GM23338 (cell line): Measurements from ENCODE around the gene PIP5K1C. TPM values are rescaled to one million over a fixed set of nuclear protein-coding genes. Genes with fewer than 3 reads are reported as not detected.

Experiments
- ATAC-seq: fragments of 200-7000 bp; cut with Tn5 transposase; 3 replicates; pipeline ENCODE4 v1.9.1; 2020
- DNase-seq: peaks from one replicate; pipeline ENCODE4 v3.0.0-alpha.2; 2015; ENCODE audit warnings: low spot score
- H2AFZ ChIP-seq: fragments of 200-600 bp; sonication (generic); 2 replicates; pipeline ENCODE4 v1.8.0; 2016; ENCODE audit warnings: antibody characterized with exemption, mild to moderate bottlenecking, moderate library complexity
- H3F3A ChIP-seq: fragments of 200-600 bp; sonication (generic); replicated peaks from 2 replicates; pipeline ENCODE4 v1.8.0; 2017; ENCODE audit warnings: antibody characterized with exemption, mixed run types, low read depth
- H3K27ac ChIP-seq: fragments of 200-600 bp; sonication (generic); 2 replicates; pipeline ENCODE4 v1.6.1; 2016; ENCODE audit warnings: low read depth
- H3K27me3 ChIP-seq: fragments of 200-600 bp; sonication (generic); 2 replicates; pipeline ENCODE4 v1.8.0; 2016; ENCODE audit warnings: mild to moderate bottlenecking, mixed run types, moderate library complexity; ENCODE audit not compliant: insufficient read depth
- H3K36me3 ChIP-seq: fragments of 200-600 bp; sonication (generic); 2 replicates; pipeline ENCODE4 v1.8.0; 2016; ENCODE audit warnings: mild to moderate bottlenecking; ENCODE audit not compliant: insufficient read depth
- H3K4me1 ChIP-seq: fragments of 200-600 bp; sonication (generic); 2 replicates; pipeline ENCODE4 v1.8.0; 2016; ENCODE audit warnings: mild to moderate bottlenecking, moderate library complexity; ENCODE audit not compliant: insufficient read depth
- H3K4me2 ChIP-seq: fragments of 200-600 bp; sonication (generic); 2 replicates; pipeline ENCODE4 v1.7.1; 2017; ENCODE audit warnings: mixed run types
- H3K4me3 ChIP-seq: fragments of 200-600 bp; sonication (generic); 2 replicates; pipeline ENCODE4 v1.6.1; 2016; ENCODE audit warnings: mixed run types
- H3K79me2 ChIP-seq: fragments of 200-600 bp; sonication (generic); replicated peaks from 2 replicates; pipeline ENCODE4 v1.8.0; 2017; ENCODE audit warnings: mild to moderate bottlenecking; ENCODE audit not compliant: insufficient read depth
- H3K9me2 ChIP-seq: fragments of 200-600 bp; sonication (generic); 2 replicates; pipeline ENCODE4 v1.8.0; 2017; ENCODE audit not compliant: insufficient read depth
- H4K20me1 ChIP-seq: fragments of 200-600 bp; sonication (generic); replicated peaks from 2 replicates; pipeline ENCODE4 v1.8.0; 2017; ENCODE audit warnings: mild to moderate bottlenecking; ENCODE audit not compliant: insufficient read depth
- H3K27ac Mint-ChIP-seq: 2 replicates; pipeline ENCODE4 v1.8.0; 2020; ENCODE audit warnings: inconsistent platforms, mild to moderate bottlenecking, moderate library complexity, mixed read lengths
- H3K27me3 Mint-ChIP-seq: 3 replicates; pipeline ENCODE4 v1.8.0; 2022; ENCODE audit warnings: low read depth, mild to moderate bottlenecking, moderate library complexity, mixed read lengths, inconsistent platforms; ENCODE audit not compliant: insufficient read depth, poor library complexity
- H3K36me3 Mint-ChIP-seq: 3 replicates; pipeline ENCODE4 v1.8.0; 2021; ENCODE audit warnings: low read depth, mild to moderate bottlenecking, inconsistent platforms, moderate library complexity, mixed read lengths
- H3K4me1 Mint-ChIP-seq: 3 replicates; pipeline ENCODE4 v1.8.0; 2020; ENCODE audit warnings: mild to moderate bottlenecking, inconsistent platforms, mixed read lengths
- H3K4me3 Mint-ChIP-seq: 3 replicates; pipeline ENCODE4 v1.8.0; 2021; ENCODE audit warnings: moderate library complexity, mild to moderate bottlenecking, inconsistent platforms, mixed read lengths
- H3K9me3 Mint-ChIP-seq: 3 replicates; pipeline ENCODE4 v1.8.0; 2020; ENCODE audit warnings: moderate library complexity, mild to moderate bottlenecking, inconsistent platforms, mixed read lengths
- CREB1 ChIP-seq: fragments of 250-450 bp; sonication (Bioruptor Pico); IDR thresholded peaks from 2 replicates; pipeline ENCODE4 v1.5.0; 2020; ENCODE audit warnings: low read depth, mild to moderate bottlenecking, moderate library complexity
- EZH2 ChIP-seq: fragments of 200-600 bp; sonication (generic); IDR thresholded peaks from one replicate; pipeline ENCODE4 v1.8.0; 2017; ENCODE audit warnings: antibody characterized with exemption, mild to moderate bottlenecking, low read depth; ENCODE audit not compliant: unreplicated experiment
- EZH2phosphoT487 ChIP-seq: fragments of 200-600 bp; sonication (generic); IDR thresholded peaks from one replicate; pipeline ENCODE4 v1.8.1; 2018; ENCODE audit warnings: antibody characterized with exemption; ENCODE audit not compliant: unreplicated experiment
- JUNB ChIP-seq: IDR thresholded peaks from one replicate; pipeline ENCODE4 v1.6.1; 2016; ENCODE audit warnings: antibody characterized with exemption; ENCODE audit not compliant: unreplicated experiment
- NANOG ChIP-seq: IDR thresholded peaks from 2 replicates; pipeline ENCODE4 v1.6.1; 2016; ENCODE audit warnings: antibody characterized with exemption, borderline replicate concordance
- POLR2AphosphoS5 ChIP-seq: IDR thresholded peaks from 2 replicates; pipeline ENCODE4 v1.6.1; 2016; ENCODE audit warnings: antibody characterized with exemption, low read depth
- STAT1 ChIP-seq: IDR thresholded peaks from one replicate; pipeline ENCODE4 v1.6.1; 2016; ENCODE audit warnings: antibody characterized with exemption; ENCODE audit not compliant: unreplicated experiment
- ZNF114 ChIP-seq: fragments of 250-450 bp; sonication (Bioruptor Pico); IDR thresholded peaks from 2 replicates; pipeline ENCODE4 v1.5.0; 2020; ENCODE audit warnings: mild to moderate bottlenecking, moderate library complexity
- ZNF331 ChIP-seq: fragments of 250-450 bp; sonication (Bioruptor Pico); IDR thresholded peaks from 2 replicates; pipeline ENCODE4 v1.5.0; 2020; ENCODE audit warnings: low read depth, mild to moderate bottlenecking, moderate library complexity
- polyA plus RNA-seq: library from polyadenylated mRNA; unstranded; fragments of >200 nt; fragmentation: Nextera tagmentation; extraction: Ambion mirVana; gene quantifications from 2 replicates; pipeline ENCODE4 v1.2.1, GENCODE V29; 2016
- total RNA-seq: library from RNA; depleted of rRNA; stranded (reverse); fragments of >200 nt; shearing (Covaris generic); gene quantifications from 2 replicates; pipeline ENCODE4 v1.2.3, GENCODE V29; 2014
- TF ChIP-seq, protein P1 (sequence below), 2 experiments: fragments of 200-600 bp in 1 of 2; sonication (generic) in 1 of 2; conservative IDR thresholded peaks; 2 replicates each; pipeline versions ENCODE4 v1.5.1 to v1.6.1; 2016 to 2017; ENCODE audit warnings: antibody characterized with exemption in 2 of 2, low read depth in 2 of 2, mild to moderate bottlenecking in 2 of 2, moderate library complexity in 1 of 2
- TF ChIP-seq, protein P2 (sequence below): IDR thresholded peaks from 2 replicates; pipeline ENCODE4 v1.6.1; 2016; ENCODE audit warnings: antibody characterized with exemption
- TF ChIP-seq, protein P3 (sequence below): IDR thresholded peaks from one replicate; pipeline ENCODE4 v1.6.1; 2018; ENCODE audit warnings: antibody characterized with exemption; ENCODE audit not compliant: unreplicated experiment
- TF ChIP-seq, protein P4 (sequence below): fragments of 250-450 bp; sonication (Bioruptor Pico); IDR thresholded peaks from 2 replicates; pipeline ENCODE4 v1.5.0; 2020; ENCODE audit warnings: mild to moderate bottlenecking, moderate library complexity

The PIP5K1C gene
- total and polyA plus RNA-seq, 2 experiments from 2014 or later: 11.8 to 46.7 TPM

DNA sequence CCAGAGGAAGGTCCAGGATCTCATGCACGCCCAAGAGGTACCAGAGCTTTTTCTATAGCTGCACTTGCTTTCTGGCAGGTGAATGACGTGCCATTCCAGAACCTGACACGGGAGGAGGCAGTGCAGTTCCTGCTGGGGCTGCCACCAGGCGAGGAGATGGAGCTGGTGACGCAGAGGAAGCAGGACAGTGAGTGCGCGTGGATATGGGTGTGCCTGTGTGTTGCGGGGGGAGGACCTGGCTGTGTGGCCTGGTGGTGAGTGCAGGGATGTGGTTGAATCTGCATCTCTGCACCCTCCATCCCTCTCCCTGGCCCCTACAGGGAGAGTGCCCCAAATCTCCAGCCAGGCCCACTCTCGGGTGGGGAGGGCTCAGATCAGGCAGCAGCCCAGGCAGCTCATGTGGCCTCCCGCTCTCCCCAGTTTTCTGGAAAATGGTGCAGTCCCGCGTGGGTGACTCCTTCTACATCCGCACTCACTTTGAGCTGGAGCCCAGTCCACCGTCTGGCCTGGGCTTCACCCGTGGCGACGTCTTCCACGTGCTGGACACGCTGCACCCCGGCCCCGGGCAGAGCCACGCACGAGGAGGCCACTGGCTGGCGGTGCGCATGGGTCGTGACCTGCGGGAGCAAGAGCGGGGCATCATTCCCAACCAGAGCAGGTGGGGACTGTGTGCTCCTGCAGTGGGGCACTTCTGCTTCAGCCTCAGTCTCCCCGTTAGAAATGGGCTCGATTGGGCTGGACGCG lies 38.4 kb upstream of the PIP5K1C start:
- Histone ChIP-seq H3K4me3 (no peak overlapping the region), H4K20me1 (no peaks in the 10 kb centered on the region), H3K4me2 (no peak overlapping the region), H3K4me1 (no peaks in the 10 kb centered on the region), H3F3A (no peaks in the 10 kb centered on the region), H3K27me3 (no peaks in the 10 kb centered on the region), H3K79me2 (no peaks in the 10 kb centered on the region), H3K9me2 (no peaks in the 10 kb centered on the region), H3K36me3 (no peaks in the 10 kb centered on the region), H2AFZ (no peak overlapping the region), H3K27ac (no peak overlapping the region)
- Mint-ChIP-seq H3K27me3 (peaks cover 4% of the 10 kb centered on the region), H3K27ac (no peak overlapping the region), H3K9me3 (no peaks in the 10 kb centered on the region), H3K4me1 (no peaks in the 10 kb centered on the region), H3K4me3 (no peak overlapping the region), H3K36me3 (0 out of 3 replicates have a peak, but pooled peaks cover 3% of the 10 kb centered on the region)
- ATAC-seq: no peak
- no peak for TF ChIP-seq ZNF331 (CRISPR knock-in tag)
- TF ChIP-seq ZNF114 (CRISPR knock-in tag): no peak
- no peak for TF ChIP-seq CREB1
- TF ChIP-seq, protein P1, sequence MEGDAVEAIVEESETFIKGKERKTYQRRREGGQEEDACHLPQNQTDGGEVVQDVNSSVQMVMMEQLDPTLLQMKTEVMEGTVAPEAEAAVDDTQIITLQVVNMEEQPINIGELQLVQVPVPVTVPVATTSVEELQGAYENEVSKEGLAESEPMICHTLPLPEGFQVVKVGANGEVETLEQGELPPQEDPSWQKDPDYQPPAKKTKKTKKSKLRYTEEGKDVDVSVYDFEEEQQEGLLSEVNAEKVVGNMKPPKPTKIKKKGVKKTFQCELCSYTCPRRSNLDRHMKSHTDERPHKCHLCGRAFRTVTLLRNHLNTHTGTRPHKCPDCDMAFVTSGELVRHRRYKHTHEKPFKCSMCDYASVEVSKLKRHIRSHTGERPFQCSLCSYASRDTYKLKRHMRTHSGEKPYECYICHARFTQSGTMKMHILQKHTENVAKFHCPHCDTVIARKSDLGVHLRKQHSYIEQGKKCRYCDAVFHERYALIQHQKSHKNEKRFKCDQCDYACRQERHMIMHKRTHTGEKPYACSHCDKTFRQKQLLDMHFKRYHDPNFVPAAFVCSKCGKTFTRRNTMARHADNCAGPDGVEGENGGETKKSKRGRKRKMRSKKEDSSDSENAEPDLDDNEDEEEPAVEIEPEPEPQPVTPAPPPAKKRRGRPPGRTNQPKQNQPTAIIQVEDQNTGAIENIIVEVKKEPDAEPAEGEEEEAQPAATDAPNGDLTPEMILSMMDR (conservative IDR thresholded peaks at IDR 0.05; ENCODE audit: low read depth in 2 of 2): no peak
- TF ChIP-seq, protein P2, sequence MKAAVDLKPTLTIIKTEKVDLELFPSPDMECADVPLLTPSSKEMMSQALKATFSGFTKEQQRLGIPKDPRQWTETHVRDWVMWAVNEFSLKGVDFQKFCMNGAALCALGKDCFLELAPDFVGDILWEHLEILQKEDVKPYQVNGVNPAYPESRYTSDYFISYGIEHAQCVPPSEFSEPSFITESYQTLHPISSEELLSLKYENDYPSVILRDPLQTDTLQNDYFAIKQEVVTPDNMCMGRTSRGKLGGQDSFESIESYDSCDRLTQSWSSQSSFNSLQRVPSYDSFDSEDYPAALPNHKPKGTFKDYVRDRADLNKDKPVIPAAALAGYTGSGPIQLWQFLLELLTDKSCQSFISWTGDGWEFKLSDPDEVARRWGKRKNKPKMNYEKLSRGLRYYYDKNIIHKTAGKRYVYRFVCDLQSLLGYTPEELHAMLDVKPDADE: no peak
- TF ChIP-seq STAT1: no peak
- no peak for TF ChIP-seq JUNB
- TF ChIP-seq, protein P3, sequence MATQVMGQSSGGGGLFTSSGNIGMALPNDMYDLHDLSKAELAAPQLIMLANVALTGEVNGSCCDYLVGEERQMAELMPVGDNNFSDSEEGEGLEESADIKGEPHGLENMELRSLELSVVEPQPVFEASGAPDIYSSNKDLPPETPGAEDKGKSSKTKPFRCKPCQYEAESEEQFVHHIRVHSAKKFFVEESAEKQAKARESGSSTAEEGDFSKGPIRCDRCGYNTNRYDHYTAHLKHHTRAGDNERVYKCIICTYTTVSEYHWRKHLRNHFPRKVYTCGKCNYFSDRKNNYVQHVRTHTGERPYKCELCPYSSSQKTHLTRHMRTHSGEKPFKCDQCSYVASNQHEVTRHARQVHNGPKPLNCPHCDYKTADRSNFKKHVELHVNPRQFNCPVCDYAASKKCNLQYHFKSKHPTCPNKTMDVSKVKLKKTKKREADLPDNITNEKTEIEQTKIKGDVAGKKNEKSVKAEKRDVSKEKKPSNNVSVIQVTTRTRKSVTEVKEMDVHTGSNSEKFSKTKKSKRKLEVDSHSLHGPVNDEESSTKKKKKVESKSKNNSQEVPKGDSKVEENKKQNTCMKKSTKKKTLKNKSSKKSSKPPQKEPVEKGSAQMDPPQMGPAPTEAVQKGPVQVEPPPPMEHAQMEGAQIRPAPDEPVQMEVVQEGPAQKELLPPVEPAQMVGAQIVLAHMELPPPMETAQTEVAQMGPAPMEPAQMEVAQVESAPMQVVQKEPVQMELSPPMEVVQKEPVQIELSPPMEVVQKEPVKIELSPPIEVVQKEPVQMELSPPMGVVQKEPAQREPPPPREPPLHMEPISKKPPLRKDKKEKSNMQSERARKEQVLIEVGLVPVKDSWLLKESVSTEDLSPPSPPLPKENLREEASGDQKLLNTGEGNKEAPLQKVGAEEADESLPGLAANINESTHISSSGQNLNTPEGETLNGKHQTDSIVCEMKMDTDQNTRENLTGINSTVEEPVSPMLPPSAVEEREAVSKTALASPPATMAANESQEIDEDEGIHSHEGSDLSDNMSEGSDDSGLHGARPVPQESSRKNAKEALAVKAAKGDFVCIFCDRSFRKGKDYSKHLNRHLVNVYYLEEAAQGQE: no peak
- TF ChIP-seq NANOG: no peak
- TF ChIP-seq, protein P4, sequence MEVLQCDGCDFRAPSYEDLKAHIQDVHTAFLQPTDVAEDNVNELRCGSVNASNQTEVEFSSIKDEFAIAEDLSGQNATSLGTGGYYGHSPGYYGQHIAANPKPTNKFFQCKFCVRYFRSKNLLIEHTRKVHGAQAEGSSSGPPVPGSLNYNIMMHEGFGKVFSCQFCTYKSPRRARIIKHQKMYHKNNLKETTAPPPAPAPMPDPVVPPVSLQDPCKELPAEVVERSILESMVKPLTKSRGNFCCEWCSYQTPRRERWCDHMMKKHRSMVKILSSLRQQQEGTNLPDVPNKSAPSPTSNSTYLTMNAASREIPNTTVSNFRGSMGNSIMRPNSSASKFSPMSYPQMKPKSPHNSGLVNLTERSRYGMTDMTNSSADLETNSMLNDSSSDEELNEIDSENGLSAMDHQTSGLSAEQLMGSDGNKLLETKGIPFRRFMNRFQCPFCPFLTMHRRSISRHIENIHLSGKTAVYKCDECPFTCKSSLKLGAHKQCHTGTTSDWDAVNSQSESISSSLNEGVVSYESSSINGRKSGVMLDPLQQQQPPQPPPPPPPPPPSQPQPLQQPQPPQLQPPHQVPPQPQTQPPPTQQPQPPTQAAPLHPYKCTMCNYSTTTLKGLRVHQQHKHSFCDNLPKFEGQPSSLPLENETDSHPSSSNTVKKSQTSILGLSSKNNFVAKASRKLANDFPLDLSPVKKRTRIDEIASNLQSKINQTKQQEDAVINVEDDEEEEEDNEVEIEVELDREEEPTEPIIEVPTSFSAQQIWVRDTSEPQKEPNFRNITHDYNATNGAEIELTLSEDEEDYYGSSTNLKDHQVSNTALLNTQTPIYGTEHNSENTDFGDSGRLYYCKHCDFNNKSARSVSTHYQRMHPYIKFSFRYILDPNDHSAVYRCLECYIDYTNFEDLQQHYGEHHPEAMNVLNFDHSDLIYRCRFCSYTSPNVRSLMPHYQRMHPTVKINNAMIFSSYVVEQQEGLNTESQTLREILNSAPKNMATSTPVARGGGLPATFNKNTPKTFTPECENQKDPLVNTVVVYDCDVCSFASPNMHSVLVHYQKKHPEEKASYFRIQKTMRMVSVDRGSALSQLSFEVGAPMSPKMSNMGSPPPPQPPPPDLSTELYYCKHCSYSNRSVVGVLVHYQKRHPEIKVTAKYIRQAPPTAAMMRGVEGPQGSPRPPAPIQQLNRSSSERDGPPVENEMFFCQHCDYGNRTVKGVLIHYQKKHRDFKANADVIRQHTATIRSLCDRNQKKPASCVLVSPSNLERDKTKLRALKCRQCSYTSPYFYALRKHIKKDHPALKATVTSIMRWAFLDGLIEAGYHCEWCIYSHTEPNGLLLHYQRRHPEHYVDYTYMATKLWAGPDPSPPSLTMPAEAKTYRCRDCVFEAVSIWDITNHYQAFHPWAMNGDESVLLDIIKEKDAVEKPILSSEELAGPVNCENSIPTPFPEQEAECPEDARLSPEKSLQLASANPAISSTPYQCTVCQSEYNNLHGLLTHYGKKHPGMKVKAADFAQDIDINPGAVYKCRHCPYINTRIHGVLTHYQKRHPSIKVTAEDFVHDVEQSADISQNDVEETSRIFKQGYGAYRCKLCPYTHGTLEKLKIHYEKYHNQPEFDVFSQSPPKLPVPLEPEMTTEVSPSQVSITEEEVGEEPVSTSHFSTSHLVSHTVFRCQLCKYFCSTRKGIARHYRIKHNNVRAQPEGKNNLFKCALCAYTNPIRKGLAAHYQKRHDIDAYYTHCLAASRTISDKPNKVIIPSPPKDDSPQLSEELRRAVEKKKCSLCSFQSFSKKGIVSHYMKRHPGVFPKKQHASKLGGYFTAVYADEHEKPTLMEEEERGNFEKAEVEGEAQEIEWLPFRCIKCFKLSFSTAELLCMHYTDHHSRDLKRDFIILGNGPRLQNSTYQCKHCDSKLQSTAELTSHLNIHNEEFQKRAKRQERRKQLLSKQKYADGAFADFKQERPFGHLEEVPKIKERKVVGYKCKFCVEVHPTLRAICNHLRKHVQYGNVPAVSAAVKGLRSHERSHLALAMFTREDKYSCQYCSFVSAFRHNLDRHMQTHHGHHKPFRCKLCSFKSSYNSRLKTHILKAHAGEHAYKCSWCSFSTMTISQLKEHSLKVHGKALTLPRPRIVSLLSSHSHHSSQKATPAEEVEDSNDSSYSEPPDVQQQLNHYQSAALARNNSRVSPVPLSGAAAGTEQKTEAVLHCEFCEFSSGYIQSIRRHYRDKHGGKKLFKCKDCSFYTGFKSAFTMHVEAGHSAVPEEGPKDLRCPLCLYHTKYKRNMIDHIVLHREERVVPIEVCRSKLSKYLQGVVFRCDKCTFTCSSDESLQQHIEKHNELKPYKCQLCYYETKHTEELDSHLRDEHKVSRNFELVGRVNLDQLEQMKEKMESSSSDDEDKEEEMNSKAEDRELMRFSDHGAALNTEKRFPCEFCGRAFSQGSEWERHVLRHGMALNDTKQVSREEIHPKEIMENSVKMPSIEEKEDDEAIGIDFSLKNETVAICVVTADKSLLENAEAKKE: no peak
- TF ChIP-seq EZH2: no peak
- no peak for TF ChIP-seq EZH2phosphoT487
- no peak for TF ChIP-seq POLR2AphosphoS5
- DNase-seq: no peak
